Body of pancreas (tissue), 4 donors: Measurements from ENCODE around the gene USH2A.

Experiments used
- CTCF ChIP-seq, 7 experiments: fragments of 450-650 bp in 4 of 7; fragments of 200-600 bp in 3 of 7; sonication (generic) in 3 of 7; IDR thresholded peaks; one replicate each; pipeline ENCODE4 v1.5.1; 2016 to 2019; ENCODE audit warnings: antibody characterized with exemption in 7 of 7
- POLR2A ChIP-seq, 3 donors: fragments of 450-650 bp; IDR thresholded peaks; one replicate each; pipeline ENCODE4 v1.6.1; 2016; ENCODE audit warnings: antibody characterized with exemption in 3 of 3, mild to moderate bottlenecking in 2 of 3

DNA sequence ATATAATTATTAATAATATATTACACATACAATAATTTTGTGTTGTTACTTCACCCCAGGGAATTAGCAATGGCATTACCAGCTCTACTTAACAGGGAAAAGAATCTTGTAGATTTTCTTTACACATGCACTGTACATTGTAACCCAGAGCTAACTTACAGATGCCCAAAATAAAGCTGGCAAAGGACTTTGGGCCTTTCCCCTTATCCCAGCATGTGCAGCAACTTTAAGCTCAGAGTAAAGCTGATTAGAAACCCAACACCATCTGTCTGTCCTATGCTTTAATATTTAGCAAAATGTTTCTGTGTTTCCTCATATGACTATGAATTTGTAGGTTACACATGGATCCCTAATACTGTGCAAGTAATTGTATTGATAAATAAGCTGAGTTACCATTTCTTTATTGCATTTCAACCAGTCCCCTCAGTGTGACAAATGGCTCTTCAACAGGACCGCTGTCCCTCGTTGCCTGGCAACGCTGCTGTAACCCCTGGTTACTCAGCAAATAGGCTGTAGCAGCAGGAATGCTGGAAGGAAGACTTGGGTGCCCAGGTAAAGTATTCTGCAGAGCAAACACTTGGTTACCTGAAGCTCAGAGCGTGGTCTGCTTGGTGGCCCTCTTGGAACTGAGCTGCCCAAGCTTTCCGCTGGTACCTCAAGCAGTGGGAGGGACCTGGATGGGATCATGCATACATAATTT, at the start of gene USH2A:
- TF ChIP-seq CTCF (IDR thresholded peaks at IDR 0.05) = no peak
- no peak for TF ChIP-seq POLR2A (IDR thresholded peaks at IDR 0.05)
